Measurements from ENCODE around the gene CTSH.
"Not testable (repeated sequence)": the region's sequence is repeated elsewhere in the genome, so short reads cannot be mapped to it uniquely, and the experiment has no call there.

CTSH gene

GRCh38 chr15:78916088-78916487, 28.8 kb downstream of the CTSH start:
- Histone ChIP-seq H3K4me3 (ENCODE audit: low read length) (no peak overlapping the region), H3K4me1 (ENCODE audit: insufficient read depth, low read length) (no peaks in the 10 kb centered on the region), H3K36me3 (ENCODE audit: insufficient read depth, low read length) (peaks cover 46% of the 10 kb centered on the region), H3K9me3 (ENCODE audit: low read length) (no peaks in the 10 kb centered on the region), H3K27me3 (ENCODE audit: insufficient read depth, low read length) (no peaks in the 10 kb centered on the region), H2AFZ (ENCODE audit: low read depth, low read length) (no peak overlapping the region)

- Histone ChIP-seq H3K27me3 (ENCODE audit: insufficient read depth, low read length) (no peaks in the 10 kb centered on the region), H3K36me3 (ENCODE audit: insufficient read depth, low read length) (peaks cover 47% of the 10 kb centered on the region)
Observed at GRCh38 chr15:78915341-78916087, 29.3 kb downstream of the CTSH start.

DNA sequence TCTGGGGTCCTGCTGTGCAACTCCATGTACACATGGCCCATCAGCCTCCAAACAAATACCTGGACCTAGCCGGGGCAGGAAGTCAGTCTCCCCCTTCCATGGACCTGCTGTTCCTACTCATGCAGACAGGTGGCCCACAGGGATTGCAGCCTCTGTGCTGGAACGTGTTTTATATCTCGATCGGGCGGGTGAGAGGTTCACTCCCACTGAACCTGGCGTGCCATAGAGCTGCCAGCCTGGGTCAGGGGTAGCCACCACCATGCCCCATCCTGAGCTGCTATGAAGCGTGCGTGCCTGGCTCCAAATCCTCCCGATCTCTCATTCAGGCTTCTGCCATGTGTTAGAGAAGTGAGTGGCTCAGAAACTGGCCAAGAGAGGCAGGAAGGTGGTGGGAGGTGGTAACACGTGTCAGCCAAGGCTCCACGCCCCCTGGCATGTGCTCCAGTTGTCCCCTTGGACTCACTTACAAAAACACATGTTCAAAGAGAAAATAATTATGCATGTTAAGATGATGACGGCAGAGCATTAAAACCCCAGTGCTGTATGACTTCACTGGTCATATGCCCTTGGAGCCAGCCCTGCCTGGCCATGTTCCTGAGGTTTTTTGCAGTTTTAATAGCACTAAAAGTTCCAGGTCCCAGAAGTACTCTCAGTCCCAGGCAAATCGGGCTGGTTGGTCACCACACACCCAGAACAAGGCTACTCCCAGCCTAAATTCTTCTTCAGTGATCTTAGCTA, 30.6 kb downstream of the CTSH start:
- H2AFZ ChIP-seq (ENCODE audit: low read depth, low read length), result no peak overlapping the region
- no peaks in the 10 kb centered on the region for H3K27me3 ChIP-seq (ENCODE audit: insufficient read depth, low read length)
- no peaks in the 10 kb centered on the region for H3K9me3 ChIP-seq (ENCODE audit: low read length)
- no peaks in the 10 kb centered on the region for H3K4me1 ChIP-seq (ENCODE audit: insufficient read depth, low read length)
- peaks cover 45% of the 10 kb centered on the region for H3K36me3 ChIP-seq (ENCODE audit: insufficient read depth, low read length)
- H3K4me3 ChIP-seq (ENCODE audit: low read length), result no peak overlapping the region

More at GRCh38 chr15:78915341-78916087, 29.3 kb downstream of the CTSH start:
- Histone ChIP-seq H3K4me3 (ENCODE audit: low read length) (no peak overlapping the region), H3K4me1 (ENCODE audit: insufficient read depth, low read length) (no peaks in the 10 kb centered on the region), H2AFZ (ENCODE audit: low read depth, low read length) (no peak overlapping the region), H3K9me3 (ENCODE audit: low read length) (no peaks in the 10 kb centered on the region)

GRCh38 chr15:78913012-78913411, 31.8 kb downstream of the CTSH start:
- Histone ChIP-seq H3K36me3 (ENCODE audit: insufficient read depth, low read length) (peaks cover 42% of the 10 kb centered on the region), H3K4me3 (ENCODE audit: low read length) (no peak overlapping the region), H3K27me3 (ENCODE audit: insufficient read depth, low read length) (no peaks in the 10 kb centered on the region), H2AFZ (ENCODE audit: low read depth, low read length) (no peak overlapping the region), H3K4me1 (ENCODE audit: insufficient read depth, low read length) (no peaks in the 10 kb centered on the region), H3K9me3 (ENCODE audit: low read length) (no peaks in the 10 kb centered on the region)

GRCh38 chr15:78912316-78912715, 32.5 kb downstream of the CTSH start:
- H2AFZ ChIP-seq (ENCODE audit: low read depth, low read length), result no peak overlapping the region
- H3K27me3 ChIP-seq (ENCODE audit: insufficient read depth, low read length), result no peaks in the 10 kb centered on the region
- H3K4me3 ChIP-seq (ENCODE audit: low read length), result no peak overlapping the region
- H3K4me1 ChIP-seq (ENCODE audit: insufficient read depth, low read length), result no peaks in the 10 kb centered on the region
- H3K9me3 ChIP-seq (ENCODE audit: low read length), result no peaks in the 10 kb centered on the region
- H3K36me3 ChIP-seq (ENCODE audit: insufficient read depth, low read length), result peaks cover 38% of the 10 kb centered on the region

DNA sequence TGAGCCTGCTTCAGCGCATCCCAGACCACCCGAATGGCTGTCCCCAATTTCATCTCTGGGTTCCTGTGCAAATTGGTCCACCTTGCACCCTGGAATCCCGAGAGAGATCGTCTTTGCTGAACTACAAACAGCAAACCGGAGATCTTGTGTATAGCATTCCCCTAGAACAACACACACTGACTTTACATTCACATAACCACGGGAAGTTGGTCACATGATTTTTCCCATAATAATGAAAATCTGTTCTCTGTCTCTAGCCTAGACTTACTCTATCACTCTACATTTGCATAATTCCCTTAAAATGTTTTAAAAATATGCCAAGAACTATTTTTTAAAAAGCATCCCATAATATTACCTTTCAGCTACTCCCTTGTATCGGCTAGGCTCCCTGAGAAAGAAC, 34.6 kb downstream of the CTSH start:
- H2AFZ ChIP-seq (ENCODE audit: low read depth, low read length), result no peak overlapping the region
- H3K27me3 ChIP-seq (ENCODE audit: insufficient read depth, low read length), result no peaks in the 10 kb centered on the region
- H3K4me1 ChIP-seq (ENCODE audit: insufficient read depth, low read length), result no peaks in the 10 kb centered on the region
- no peaks in the 10 kb centered on the region for H3K9me3 ChIP-seq (ENCODE audit: low read length)
- H3K4me3 ChIP-seq (ENCODE audit: low read length), result no peak overlapping the region
- H3K36me3 ChIP-seq (ENCODE audit: insufficient read depth, low read length), result peaks cover 55% of the 10 kb centered on the region

DNA sequence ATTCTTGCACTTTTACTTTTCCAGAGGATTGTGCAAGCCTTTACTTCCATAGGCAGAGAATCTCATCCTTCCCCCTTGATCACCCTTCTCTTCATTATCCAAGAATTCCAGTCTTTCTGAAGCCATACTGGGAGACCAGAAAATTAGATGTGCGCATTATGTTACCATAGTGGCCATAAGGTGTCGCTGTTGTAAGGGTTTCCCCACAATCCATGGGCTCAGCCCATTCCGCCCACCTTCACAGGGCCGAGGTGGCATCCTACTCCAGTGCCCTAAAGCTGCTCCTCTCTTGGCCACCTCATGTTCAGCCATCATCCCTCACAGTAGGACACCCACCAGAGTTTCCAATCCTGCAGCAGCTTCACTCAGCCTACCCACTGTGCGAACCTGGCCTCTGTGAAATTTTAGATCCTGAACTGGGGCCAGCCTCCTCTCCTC, 35.0 kb downstream of the CTSH start:
- no peak overlapping the region for H3K4me3 ChIP-seq (ENCODE audit: low read length)
- no peaks in the 10 kb centered on the region for H3K4me1 ChIP-seq (ENCODE audit: insufficient read depth, low read length)
- H2AFZ ChIP-seq (ENCODE audit: low read depth, low read length), result no peak overlapping the region
- H3K36me3 ChIP-seq (ENCODE audit: insufficient read depth, low read length), result peaks cover 56% of the 10 kb centered on the region
- H3K27me3 ChIP-seq (ENCODE audit: insufficient read depth, low read length), result no peaks in the 10 kb centered on the region
- no peaks in the 10 kb centered on the region for H3K9me3 ChIP-seq (ENCODE audit: low read length)

- no peaks in the 10 kb centered on the region for H3K4me1 ChIP-seq (ENCODE audit: insufficient read depth, low read length)
- peaks cover 60% of the 10 kb centered on the region for H3K36me3 ChIP-seq (ENCODE audit: insufficient read depth, low read length)
- no peak overlapping the region for H3K4me3 ChIP-seq (ENCODE audit: low read length)
Observed at GRCh38 chr15:78909160-78909695, 35.6 kb downstream of the CTSH start.

GRCh38 chr15:78907577-78907976, 37.3 kb downstream of the CTSH start:
- H3K4me1 ChIP-seq (ENCODE audit: insufficient read depth, low read length), result no peaks in the 10 kb centered on the region
- no peaks in the 10 kb centered on the region for H3K9me3 ChIP-seq (ENCODE audit: low read length)
- no peak overlapping the region for H2AFZ ChIP-seq (ENCODE audit: low read depth, low read length)
- H3K36me3 ChIP-seq (ENCODE audit: insufficient read depth, low read length), result peaks cover 64% of the 10 kb centered on the region
- H3K27me3 ChIP-seq (ENCODE audit: insufficient read depth, low read length), result no peaks in the 10 kb centered on the region
- H3K4me3 ChIP-seq (ENCODE audit: low read length), result no peak overlapping the region

More at GRCh38 chr15:78909160-78909695, 35.6 kb downstream of the CTSH start:
- Histone ChIP-seq H3K9me3 (ENCODE audit: low read length) (no peaks in the 10 kb centered on the region), H3K27me3 (ENCODE audit: insufficient read depth, low read length) (no peaks in the 10 kb centered on the region), H2AFZ (ENCODE audit: low read depth, low read length) (no peak overlapping the region)

DNA sequence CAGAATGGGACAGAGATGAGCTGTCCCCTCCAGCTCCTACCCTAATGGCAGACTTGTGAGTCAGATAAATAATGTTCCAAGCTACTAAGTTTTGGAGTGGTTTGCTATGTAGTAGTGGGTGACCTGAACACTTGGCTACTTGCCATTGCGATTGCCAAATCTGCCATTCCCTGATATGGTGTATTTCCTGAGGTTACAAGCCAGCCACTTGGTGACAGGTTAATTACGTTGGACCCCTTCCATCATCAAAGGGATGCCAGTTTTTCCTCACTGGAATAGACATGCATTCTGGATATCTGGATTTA, 38.6 kb downstream of the CTSH start:
- Histone ChIP-seq H3K4me1 (ENCODE audit: insufficient read depth, low read length) (no peaks in the 10 kb centered on the region), H3K4me3 (ENCODE audit: low read length) (no peak overlapping the region), H3K27me3 (ENCODE audit: insufficient read depth, low read length) (no peaks in the 10 kb centered on the region), H3K36me3 (ENCODE audit: insufficient read depth, low read length) (peaks cover 69% of the 10 kb centered on the region), H3K9me3 (ENCODE audit: low read length) (no peaks in the 10 kb centered on the region), H2AFZ (ENCODE audit: low read depth, low read length) (no peak overlapping the region)

GRCh38 chr15:78904599-78905358, 40.1 kb downstream of the CTSH start:
- peaks cover 73% of the 10 kb centered on the region for H3K36me3 ChIP-seq (ENCODE audit: insufficient read depth, low read length)
- no peaks in the 10 kb centered on the region for H3K4me1 ChIP-seq (ENCODE audit: insufficient read depth, low read length)

DNA sequence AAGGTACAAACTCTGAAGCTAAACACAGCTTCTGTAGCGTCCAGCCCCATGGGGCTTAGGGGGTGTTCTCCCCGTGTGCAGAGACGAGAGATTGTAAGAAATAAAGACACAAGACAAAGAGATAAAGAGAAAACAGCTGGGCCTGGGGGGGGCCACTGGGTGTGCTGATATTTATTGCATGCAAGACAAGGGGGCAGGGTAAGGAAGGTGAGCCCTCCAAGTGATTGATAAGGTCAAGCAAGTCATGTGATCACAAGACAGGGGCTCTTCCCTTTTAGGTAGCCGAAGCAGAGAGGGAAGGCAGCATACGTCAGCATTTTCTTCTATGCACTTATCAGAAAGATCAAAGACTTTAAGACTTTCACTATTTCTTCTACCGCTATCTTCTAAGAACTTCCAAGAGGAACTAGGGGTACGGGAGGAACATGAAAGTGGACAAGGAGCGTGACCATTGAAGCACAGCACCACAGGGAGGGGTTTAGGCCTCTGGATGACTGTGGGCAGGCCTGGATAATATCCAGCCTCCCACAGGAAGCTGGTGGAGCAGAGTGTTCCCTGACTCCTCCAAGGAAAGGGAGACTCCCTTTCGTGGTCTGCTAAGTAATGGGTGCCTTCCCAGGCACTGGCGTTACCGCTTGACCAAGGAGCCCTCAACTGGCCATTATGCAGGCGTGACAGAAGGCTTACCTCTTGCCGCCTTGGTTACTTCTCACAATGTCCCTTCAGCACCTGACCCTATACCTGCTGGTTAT, 42.4 kb downstream of the CTSH start:
- H3K9me3 ChIP-seq (ENCODE audit: low read length); H3K27me3 ChIP-seq (ENCODE audit: insufficient read depth, low read length); H2AFZ ChIP-seq (ENCODE audit: low read depth, low read length); H3K4me3 ChIP-seq (ENCODE audit: low read length); H3K4me1 ChIP-seq (ENCODE audit: insufficient read depth, low read length): not testable (repeated sequence)
- peaks cover 90% of the 10 kb centered on the region for H3K36me3 ChIP-seq (ENCODE audit: insufficient read depth, low read length)

More at GRCh38 chr15:78904599-78905358, 40.1 kb downstream of the CTSH start:
- no peak overlapping the region for H3K4me3 ChIP-seq (ENCODE audit: low read length)
- H2AFZ ChIP-seq (ENCODE audit: low read depth, low read length), result no peak overlapping the region
- H3K9me3 ChIP-seq (ENCODE audit: low read length), result no peaks in the 10 kb centered on the region
- no peaks in the 10 kb centered on the region for H3K27me3 ChIP-seq (ENCODE audit: insufficient read depth, low read length)

All from neuron (in vitro differentiated cells).